CD4-positive, alpha-beta T cell treated with Interleukin-21 for 1 hour (primary cell): ENCODE measurements around the gene NUS1.
"Not testable (repeated sequence)": the region's sequence is repeated elsewhere in the genome, so short reads cannot be mapped to it uniquely, and the experiment has no call there.

Source experiments
- DNase-seq: peaks from one replicate; pipeline ENCODE4 v3.0.0-alpha.2; 2020

Gene NUS1

DNA sequence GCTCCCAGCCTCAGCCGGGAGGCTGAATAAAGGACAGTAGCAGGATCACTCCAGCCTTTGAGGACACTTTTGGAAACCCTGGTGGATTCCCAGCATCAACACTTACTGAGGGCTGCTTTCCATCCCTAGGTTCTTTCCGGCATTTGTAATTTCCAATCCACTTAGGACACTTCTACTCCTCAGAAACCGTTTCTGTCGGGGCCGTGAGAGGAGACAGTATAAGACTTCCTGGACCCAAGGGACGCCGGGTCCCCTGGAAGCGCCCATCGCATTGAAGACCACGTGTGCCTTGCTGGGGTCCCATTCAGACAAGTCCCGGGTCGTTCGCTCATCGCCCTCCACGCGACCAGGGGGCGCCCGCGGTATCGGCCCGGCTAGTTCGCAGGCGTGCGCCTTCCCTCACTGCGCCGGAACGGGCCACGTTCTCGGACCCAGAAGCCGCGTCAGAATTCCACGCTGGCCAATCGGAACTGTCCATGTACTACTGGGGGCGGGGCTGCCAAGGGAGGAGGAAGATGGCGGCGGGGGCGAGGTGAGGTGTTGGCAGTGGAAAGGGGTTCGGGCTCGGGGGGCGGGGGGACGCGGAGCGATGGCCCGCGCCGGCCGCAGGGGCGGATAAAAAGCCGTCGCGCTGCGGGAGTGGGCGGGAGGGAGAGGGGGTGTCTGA is at the start of gene NUS1:
NUS1 (plus strand) TSS at position 479 of the 667 bp plus-strand sequence. CDS start 202 bp downstream, outside the sequence.
- peak; percentile 99 for DNase-seq

GRCh38 chr6:117627533-117627932 is 47.7 kb upstream of the NUS1 start:
- DNase-seq, result no peak

DNA sequence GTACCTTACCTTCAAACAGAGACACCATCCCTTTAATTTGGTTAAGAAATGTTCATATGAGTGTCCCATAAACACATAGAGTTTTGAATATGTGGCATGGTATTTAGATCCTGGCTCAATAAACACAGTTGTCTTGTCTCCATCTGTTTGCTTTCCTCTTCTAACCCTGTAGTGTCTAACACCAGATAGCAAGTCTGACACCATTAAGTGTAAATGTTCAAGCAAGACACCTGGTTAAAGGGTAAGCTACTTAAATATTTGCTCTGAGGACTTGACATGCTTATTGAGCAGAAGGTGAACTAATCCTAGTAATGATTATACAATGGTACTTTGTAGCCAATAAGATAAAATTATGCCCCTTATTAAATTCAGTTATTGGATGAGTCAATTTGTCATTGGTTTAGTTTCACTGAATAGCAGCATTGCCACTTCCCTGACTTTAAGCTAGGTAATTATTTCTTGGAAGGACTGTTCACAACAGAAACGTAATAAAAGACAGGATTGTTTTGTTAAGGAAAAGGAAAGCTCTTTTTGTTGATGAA is 46.1 kb upstream of the NUS1 start:
- no peak for DNase-seq

- no peak for DNase-seq
Observed at GRCh38 chr6:117637770-117638169, 37.5 kb upstream of the NUS1 start.

GRCh38 chr6:117642976-117643375 is 32.3 kb upstream of the NUS1 start:
- no peak for DNase-seq

GRCh38 chr6:117651984-117652383 is 23.3 kb upstream of the NUS1 start:
- DNase-seq, result not testable (repeated sequence)

DNA sequence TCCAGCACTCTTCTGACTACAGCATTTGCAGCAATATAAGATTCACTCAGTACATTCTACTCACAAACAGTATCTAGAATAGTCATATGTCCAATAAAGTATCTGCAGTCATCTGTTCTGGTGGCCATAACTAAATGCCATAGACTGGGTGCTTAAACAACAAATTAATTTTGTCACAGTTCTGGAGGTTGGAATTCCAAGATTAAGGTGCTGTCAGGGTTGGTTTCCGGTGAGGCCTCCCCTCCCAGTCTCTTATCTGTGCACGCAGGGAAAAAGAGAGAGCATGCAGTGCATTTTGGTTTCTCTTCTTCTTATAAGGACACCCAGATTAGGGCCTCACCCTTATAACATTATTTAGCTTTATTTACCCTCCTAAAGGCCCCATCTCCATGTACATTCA is 21.3 kb upstream of the NUS1 start:
- no peak for DNase-seq

DNA sequence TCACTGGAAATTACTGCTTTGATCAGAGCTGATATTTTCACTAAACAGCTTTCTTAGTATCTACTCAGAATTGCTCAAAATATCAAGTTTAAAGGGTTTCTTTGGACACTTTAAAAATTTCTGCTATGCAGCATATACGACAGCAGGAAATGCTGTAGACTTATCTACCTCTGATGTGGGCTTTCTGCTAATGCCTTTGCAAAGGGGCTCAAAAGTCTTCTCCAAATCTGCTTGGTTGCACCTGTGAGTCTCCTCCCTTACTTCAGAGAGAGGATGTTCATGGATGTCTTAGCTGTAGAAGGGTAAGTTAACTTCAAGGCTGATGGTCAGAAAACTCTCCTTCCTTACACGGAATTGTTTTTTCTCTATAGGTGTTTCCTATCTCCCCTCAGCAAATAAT is 19.9 kb upstream of the NUS1 start:
- DNase-seq, result no peak

DNA sequence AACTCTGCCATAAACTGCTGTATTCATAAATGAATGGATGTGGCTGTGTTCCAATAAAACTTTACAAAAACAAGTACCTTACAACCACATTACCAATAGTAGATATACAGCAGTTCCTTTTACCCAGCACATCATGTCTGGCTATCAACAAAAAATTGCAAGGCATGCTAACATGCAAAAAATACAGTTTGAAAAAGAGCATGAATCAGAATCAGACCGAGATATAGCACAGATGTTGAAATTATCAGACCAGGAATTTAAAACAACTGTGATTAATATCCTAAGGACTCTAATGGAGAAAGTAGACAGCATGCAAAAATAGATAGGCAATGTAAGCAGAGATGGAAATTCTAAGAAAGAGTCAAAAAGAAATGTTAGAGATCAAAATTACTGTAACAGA is 8.4 kb upstream of the NUS1 start:
- no peak for DNase-seq

DNA sequence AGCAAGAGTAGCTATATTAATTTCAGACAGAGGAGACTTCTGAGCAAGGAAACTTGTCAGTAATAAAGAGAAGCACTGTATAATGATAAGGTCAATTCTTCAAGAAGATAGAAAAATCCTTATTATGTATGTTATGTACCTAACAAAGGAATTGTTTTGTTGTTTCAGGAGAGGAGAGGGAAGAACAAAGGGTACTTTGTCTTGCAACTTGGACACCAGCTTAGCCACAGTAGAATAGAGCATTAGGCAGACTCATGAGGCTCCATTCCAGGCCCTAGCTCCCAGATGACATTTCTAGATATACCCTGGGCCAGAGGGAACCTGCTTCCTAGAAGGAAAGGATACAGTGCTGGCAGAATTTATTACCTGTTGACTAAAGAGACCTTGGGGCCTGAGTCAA is 6.5 kb upstream of the NUS1 start:
- DNase-seq, result no peak

DNA sequence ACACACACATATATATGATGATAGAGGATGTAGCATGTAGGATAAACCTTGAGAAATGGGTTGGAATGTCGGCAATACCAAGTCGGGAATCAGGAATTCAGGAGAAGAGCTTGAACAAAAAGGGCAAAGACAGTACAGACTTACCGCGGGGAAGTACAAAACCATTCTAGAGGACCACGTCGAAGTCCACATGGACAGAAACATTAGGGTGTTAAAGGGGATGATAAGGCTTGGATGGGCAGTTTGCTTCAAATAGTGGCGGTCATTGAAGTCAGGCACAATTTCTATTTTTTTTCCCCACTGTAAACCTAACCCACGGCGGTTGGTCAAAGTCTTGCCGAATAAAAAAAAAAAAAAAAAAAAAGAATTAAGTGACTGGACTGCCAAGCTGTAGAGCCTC is 766 bp upstream of the NUS1 start:
- DNase-seq, result no peak

DNA sequence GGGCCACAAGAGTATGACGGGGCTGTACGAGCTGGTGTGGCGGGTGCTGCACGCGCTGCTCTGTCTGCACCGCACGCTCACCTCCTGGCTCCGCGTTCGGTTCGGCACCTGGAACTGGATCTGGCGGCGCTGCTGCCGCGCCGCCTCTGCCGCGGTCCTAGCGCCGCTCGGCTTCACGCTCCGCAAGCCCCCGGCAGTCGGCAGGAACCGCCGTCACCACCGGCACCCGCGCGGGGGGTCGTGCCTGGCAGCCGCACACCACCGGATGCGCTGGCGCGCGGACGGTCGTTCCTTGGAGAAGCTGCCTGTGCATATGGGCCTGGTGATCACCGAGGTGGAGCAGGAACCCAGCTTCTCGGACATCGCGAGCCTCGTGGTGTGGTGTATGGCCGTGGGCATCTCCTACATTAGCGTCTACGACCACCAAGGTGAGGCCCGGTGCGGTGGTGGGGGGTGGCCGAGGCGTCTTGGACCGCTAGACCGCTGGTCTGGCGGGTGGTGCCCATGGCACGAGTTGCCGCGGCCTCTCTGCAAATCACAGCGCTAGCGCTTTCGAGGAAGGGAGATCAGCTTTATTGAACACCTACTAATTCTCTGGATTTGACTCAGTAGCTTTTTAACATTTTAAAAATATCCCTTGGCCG is 511 bp downstream of the NUS1 start:
- DNase-seq, result not testable (repeated sequence)

- DNase-seq, result no peak
Observed at GRCh38 chr6:117676577-117677218, 1.4 kb downstream of the NUS1 start.

GRCh38 chr6:117677553-117678141 is 2.4 kb downstream of the NUS1 start:
- peak; percentile 21 for DNase-seq

DNA sequence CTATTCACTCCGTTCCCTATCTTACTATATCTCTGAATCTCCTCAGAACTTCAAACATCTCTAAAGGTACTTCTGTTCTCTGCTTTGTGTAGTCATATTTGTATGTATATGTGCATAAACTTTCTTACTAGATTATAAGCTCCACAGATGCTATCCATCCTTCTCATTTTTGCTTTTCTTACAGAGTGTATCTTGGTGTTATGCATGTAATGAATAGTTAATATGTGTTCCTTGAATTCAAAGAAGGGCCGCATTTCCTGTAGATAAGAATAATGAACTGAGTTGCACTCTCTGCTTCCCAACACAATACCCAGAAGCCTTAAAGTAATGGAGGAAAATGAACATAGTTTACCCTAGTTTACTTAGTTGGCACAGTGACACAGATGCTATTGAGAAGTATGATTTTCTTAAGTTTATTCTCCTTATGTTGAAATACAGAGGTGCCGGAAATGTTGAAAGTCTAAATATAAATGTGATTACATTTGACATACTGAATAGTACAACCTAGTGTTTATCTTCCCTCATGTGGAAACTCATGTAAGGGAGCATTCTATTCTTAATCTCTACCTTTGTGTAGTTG is 6.0 kb downstream of the NUS1 start:
- DNase-seq, result no peak

GRCh38 chr6:117684749-117685148 is 9.5 kb downstream of the NUS1 start:
- no peak for DNase-seq

GRCh38 chr6:117685359-117685758 is 10.1 kb downstream of the NUS1 start:
- no peak for DNase-seq

DNA sequence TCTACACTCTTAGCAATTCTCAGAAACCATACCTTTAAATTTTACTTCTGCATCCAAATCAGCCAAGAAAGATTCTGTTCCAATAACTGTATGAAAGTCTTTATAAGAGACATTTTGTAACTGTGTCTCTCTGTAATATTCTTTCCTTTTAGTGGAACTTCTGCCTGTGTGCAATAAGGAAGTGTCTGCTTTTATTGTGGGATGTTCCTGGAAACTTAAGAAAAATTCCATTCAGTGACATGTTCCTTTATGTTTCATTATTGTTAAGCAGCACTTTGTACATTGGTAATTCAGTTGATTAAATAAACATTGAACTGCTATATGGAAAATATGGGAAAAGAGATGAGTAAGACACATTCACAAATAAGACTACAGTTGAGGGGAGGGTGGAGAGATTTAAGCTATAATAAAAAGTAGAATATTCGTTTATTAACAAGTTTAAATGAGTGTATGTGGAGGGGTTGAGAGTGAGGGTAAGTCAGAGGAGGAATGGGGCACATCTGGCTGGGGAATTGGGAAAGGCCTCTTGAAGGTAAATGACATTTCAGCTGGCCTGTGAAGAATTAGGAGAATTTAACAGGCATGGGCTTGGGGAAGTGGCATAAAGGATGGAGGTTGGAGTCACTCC is 11.9 kb downstream of the NUS1 start:
- DNase-seq, result no peak

DNA sequence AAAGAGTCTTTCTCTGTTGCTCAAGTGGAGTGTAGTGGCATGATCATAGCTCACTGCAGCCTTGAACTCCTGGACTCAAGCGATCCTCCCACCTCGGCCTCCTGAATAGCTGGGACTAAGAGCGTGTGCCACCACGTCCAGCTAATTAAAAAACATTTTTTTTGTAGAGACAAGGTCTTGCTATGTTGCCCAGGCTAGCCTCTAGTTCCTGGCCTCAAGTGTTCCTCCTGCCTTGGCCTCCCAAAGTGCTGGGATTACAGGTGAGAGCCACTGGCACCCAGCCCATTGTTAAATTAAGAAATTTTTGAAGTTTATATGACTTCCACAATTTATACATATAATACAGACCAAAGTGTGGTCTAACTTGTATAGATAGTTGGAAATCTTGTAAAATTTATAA is 14.3 kb downstream of the NUS1 start:
- DNase-seq, result not testable (repeated sequence)

GRCh38 chr6:117706504-117706903 is 31.2 kb downstream of the NUS1 start:
- no peak for DNase-seq

DNA sequence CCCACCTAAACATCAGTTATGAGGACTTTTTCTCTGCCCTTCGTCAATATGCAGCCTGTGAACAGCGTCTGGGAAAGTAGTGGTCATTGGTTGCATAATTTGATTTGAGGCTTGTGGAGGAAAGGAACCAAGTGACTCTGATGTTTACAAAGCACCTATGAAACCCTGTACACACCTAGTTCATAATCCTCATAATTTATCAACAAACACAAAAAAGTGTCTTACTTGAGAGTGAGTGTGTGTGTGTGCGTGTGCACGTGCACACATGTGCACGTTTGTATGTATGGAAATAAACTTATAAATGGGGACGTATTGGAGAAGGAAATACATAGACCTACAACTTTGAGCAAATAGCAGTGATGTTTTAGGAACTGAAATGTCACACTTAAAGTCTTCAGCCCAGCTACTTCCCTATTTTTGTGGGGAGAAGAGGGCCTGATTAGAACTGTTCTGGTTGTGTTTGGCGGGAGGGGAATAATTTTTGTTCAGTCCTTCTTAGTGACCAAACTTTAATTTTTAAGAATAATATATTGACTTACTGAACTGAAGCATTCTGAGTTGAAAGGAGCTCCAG is 31.8 kb downstream of the NUS1 start:
- DNase-seq, result not testable (repeated sequence)

DNA sequence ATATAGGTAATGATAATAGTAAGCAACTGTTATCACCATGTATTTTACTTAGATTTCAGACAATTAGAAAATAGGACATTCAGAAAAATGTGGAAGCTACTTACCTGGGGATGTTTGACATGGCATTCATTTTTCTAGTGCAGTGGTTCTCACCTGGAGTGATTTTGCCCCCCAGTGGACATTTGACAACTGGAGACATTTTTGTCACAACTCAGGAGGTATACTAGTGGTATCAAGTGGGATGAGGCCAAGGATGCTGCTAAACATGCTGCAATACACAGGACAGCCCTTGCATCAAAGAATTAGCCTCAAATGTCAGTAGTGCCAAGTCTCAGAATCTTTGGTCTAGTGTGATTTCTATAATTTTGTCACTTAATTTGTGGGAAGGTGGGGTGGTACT is 36.1 kb downstream of the NUS1 start:
- no peak for DNase-seq
